ENCODE results near the gene ABCA2.

GRCh38 chr9:137063311-137064026, 35.4 kb upstream of the ABCA2 start:
- TF ChIP-seq CTCF (IDR thresholded peaks at IDR 0.05) (no peak), POLR2A (IDR thresholded peaks at IDR 0.05) (no peak)
